Sigmoid colon (tissue), 7 donors: Measurements from ENCODE around the gene TMEM132D. TPM values are rescaled to one million over a fixed set of nuclear protein-coding genes. Genes with fewer than 3 reads are reported as not detected.

ENCODE experiments used
- DNase-seq: peaks from one replicate; pipeline ENCODE4 v3.0.0-alpha.2; 2019
- H3K27ac ChIP-seq, 4 donors: fragments of 200-600 bp; sonication (generic); one replicate each; pipeline ENCODE4 v1.5.1; 2016 to 2019; ENCODE audit warnings: mild to moderate bottlenecking in 1 of 4
- H3K27me3 ChIP-seq, 3 donors: fragments of 200-600 bp; sonication (generic); one replicate each; pipeline ENCODE4 v1.5.1; 2019; ENCODE audit warnings: mild to moderate bottlenecking in 1 of 3
- H3K36me3 ChIP-seq, 4 donors: fragments of 200-600 bp; sonication (generic); one replicate each; pipeline ENCODE4 v1.5.1; 2016 to 2019
- H3K4me1 ChIP-seq, 4 donors: fragments of 200-600 bp; sonication (generic); one replicate each; pipeline ENCODE4 v1.5.1; 2017 to 2019
- H3K4me3 ChIP-seq, 4 donors: fragments of 200-600 bp; sonication (generic); one replicate each; pipeline ENCODE4 v1.5.1; 2017 to 2019; ENCODE audit warnings: mild to moderate bottlenecking in 2 of 4, moderate library complexity in 1 of 4
- H3K9me3 ChIP-seq, 4 donors: fragments of 200-600 bp in 3 of 4; sonication (generic) in 3 of 4; one replicate each; pipeline versions ENCODE4 v1.5.1 to v1.6.1; 2013 to 2019
- EP300 ChIP-seq, 4 donors: sonication (generic); formaldehyde crosslinking; IDR thresholded peaks; one replicate each; pipeline ENCODE4 v1.6.1; 2017; ENCODE audit warnings: antibody characterized with exemption in 4 of 4
- POLR2A ChIP-seq, 2 donors: fragments of 450-650 bp; IDR thresholded peaks; one replicate each; pipeline ENCODE4 v1.6.1; 2016; ENCODE audit warnings: antibody characterized with exemption in 2 of 2, mild to moderate bottlenecking in 2 of 2, moderate library complexity in 2 of 2
- POLR2AphosphoS5 ChIP-seq, 4 donors: sonication (generic); formaldehyde crosslinking; IDR thresholded peaks; one replicate each; pipeline ENCODE4 v1.6.1; 2017; ENCODE audit warnings: antibody characterized with exemption in 4 of 4
- WGBS, 2 donors: extraction: QIAGEN DNeasy Blood & Tissue Kit; methylation state at CpG; one replicate each; pipeline ENCODE4 v1.1.7; 2013; 5-methylcytosine and 5-hydroxymethylcytosine counted together
- intact Hi-C: fragments of 100-400 bp; cut with DNase I; formaldehyde crosslinking; loops from one replicate; pipeline ENCODE4 v1.15.1; 2023
- polyA plus RNA-seq, 3 donors: library from polyadenylated mRNA; stranded (reverse); fragments of 200-250 nt; gene quantifications; one replicate each; pipeline ENCODE4 v1.2.3, GENCODE V29; 2013
- total RNA-seq, 4 donors: library from RNA; depleted of rRNA; stranded (reverse); fragments of >200 nt; gene quantifications; one replicate each; pipeline ENCODE4 v1.1.0, GENCODE V29; 2016
- TF ChIP-seq, protein P1 (sequence below), 4 experiments: fragments of 450-650 bp in 3 of 4; fragments of 200-600 bp in 1 of 4; IDR thresholded peaks; one replicate each; pipeline ENCODE4 v1.5.1; 2016 to 2019; ENCODE audit warnings: antibody characterized with exemption in 4 of 4, mild to moderate bottlenecking in 3 of 4, moderate library complexity in 2 of 4
- donor health status: healthy with polysubstance abuse.
- donor health status: Bipolar disorder and iron deficiency.
- donor health status: healthy.

TMEM132D gene
- total and polyA plus RNA-seq, 7 donors: under 0.01 to 0.03 (median under 0.01) TPM; not detected in 3

- Histone ChIP-seq H3K4me1 (no peaks in the 10 kb centered on the region), H3K9me3 (peaks cover 0 to 3% (median 0%) of the 10 kb centered on the region in 4 donors), H3K27me3 (no peaks in the 10 kb centered on the region), H3K27ac (no peak overlapping the region), H3K4me3 (no peak overlapping the region), H3K36me3 (no peaks in the 10 kb centered on the region)
- no peak for DNase-seq
- intact Hi-C loops: no loop called here
- WGBS, 2 donors: 72 to 85% methylated on average over 2 of the region's 2 CpGs
- TF ChIP-seq EP300 (IDR thresholded peaks at IDR 0.05) (no peak), POLR2A (IDR thresholded peaks at IDR 0.05) (no peak), POLR2AphosphoS5 (IDR thresholded peaks at IDR 0.05) (no peak)
- TF ChIP-seq, protein P1, sequence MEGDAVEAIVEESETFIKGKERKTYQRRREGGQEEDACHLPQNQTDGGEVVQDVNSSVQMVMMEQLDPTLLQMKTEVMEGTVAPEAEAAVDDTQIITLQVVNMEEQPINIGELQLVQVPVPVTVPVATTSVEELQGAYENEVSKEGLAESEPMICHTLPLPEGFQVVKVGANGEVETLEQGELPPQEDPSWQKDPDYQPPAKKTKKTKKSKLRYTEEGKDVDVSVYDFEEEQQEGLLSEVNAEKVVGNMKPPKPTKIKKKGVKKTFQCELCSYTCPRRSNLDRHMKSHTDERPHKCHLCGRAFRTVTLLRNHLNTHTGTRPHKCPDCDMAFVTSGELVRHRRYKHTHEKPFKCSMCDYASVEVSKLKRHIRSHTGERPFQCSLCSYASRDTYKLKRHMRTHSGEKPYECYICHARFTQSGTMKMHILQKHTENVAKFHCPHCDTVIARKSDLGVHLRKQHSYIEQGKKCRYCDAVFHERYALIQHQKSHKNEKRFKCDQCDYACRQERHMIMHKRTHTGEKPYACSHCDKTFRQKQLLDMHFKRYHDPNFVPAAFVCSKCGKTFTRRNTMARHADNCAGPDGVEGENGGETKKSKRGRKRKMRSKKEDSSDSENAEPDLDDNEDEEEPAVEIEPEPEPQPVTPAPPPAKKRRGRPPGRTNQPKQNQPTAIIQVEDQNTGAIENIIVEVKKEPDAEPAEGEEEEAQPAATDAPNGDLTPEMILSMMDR (IDR thresholded peaks at IDR 0.05): no peak
Measured at GRCh38 chr12:129729170-129729569, 174.7 kb downstream of the TMEM132D start.

- Histone ChIP-seq H3K27ac (no peak overlapping the region), H3K4me1 (no peaks in the 10 kb centered on the region), H3K27me3 (no peaks in the 10 kb centered on the region), H3K4me3 (no peak overlapping the region), H3K36me3 (no peaks in the 10 kb centered on the region), H3K9me3 (no peaks in the 10 kb centered on the region)
- intact Hi-C loops: no loop called here
- 91 to 92% methylated on average over 3 of the region's 3 CpGs for WGBS, 2 donors
- DNase-seq: no peak
- TF ChIP-seq POLR2A (IDR thresholded peaks at IDR 0.05) (no peak), EP300 (IDR thresholded peaks at IDR 0.05) (no peak)
- TF ChIP-seq, protein P1 (IDR thresholded peaks at IDR 0.05): no peak
Measured at GRCh38 chr12:129727100-129727499, 176.7 kb downstream of the TMEM132D start.

GRCh38 chr12:129723260-129723659, 180.6 kb downstream of the TMEM132D start:
- TF ChIP-seq POLR2A (IDR thresholded peaks at IDR 0.05) (no peak), POLR2AphosphoS5 (IDR thresholded peaks at IDR 0.05) (no peak), EP300 (IDR thresholded peaks at IDR 0.05) (no peak)
- TF ChIP-seq, protein P1 (IDR thresholded peaks at IDR 0.05): no peak
- no peak for DNase-seq
- WGBS, 2 donors: 84 to 85% methylated on average over 8 of the region's 8 CpGs

DNA sequence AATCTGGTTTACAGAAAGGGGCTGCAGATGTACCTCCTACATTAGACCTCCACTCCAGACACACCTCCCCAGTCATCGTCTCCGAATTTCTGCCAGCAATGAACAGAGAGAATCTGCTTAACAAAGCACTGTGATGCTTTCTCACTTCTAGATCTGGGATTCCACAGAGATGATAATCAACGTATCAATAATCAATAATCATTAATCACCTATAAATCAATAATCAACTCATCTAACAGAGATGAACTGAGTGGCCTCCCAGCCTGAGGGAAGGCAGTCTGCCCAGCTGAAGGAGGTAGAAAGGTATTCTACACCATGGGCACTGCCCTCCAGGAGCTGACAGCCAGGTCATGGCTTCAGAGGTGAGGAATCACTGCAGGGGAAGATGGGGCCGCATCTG, 183.2 kb downstream of the TMEM132D start:
- intact Hi-C loops: no loop called here
- TF ChIP-seq POLR2AphosphoS5 (IDR thresholded peaks at IDR 0.05): no peak
- TF ChIP-seq, protein P1 (IDR thresholded peaks at IDR 0.05): no peak
- no peak for TF ChIP-seq POLR2A (IDR thresholded peaks at IDR 0.05)
- no peak for TF ChIP-seq EP300 (IDR thresholded peaks at IDR 0.05)
- Histone ChIP-seq H3K4me3 (no peak overlapping the region), H3K9me3 (peaks cover 0 to 2% (median 0%) of the 10 kb centered on the region in 4 donors), H3K27me3 (no peaks in the 10 kb centered on the region), H3K27ac (no peak overlapping the region), H3K36me3 (no peaks in the 10 kb centered on the region), H3K4me1 (no peaks in the 10 kb centered on the region)
- 89 to 90% methylated on average over 4 of the region's 4 CpGs for WGBS, 2 donors
- DNase-seq: no peak

More at GRCh38 chr12:129723260-129723659, 180.6 kb downstream of the TMEM132D start:
- Histone ChIP-seq H3K4me1 (no peaks in the 10 kb centered on the region), H3K4me3 (no peak overlapping the region), H3K36me3 (no peaks in the 10 kb centered on the region), H3K27me3 (no peaks in the 10 kb centered on the region), H3K27ac (no peak overlapping the region), H3K9me3 (no peaks in the 10 kb centered on the region)
- intact Hi-C loops: no loop called here

- 39 to 47% methylated on average over 3 of the region's 3 CpGs for WGBS, 2 donors
- Histone ChIP-seq H3K4me3 (no peak overlapping the region), H3K27ac (no peak overlapping the region), H3K36me3 (no peaks in the 10 kb centered on the region), H3K9me3 (peaks cover 0 to 2% (median 0%) of the 10 kb centered on the region in 4 donors), H3K27me3 (no peaks in the 10 kb centered on the region), H3K4me1 (no peaks in the 10 kb centered on the region)
- no peak for DNase-seq
- TF ChIP-seq, protein P1 (IDR thresholded peaks at IDR 0.05): no peak
- TF ChIP-seq POLR2AphosphoS5 (IDR thresholded peaks at IDR 0.05) (no peak), EP300 (IDR thresholded peaks at IDR 0.05) (no peak), POLR2A (IDR thresholded peaks at IDR 0.05) (no peak)
- intact Hi-C loops: no loop called here
Measured at GRCh38 chr12:129719416-129719815, 184.4 kb downstream of the TMEM132D start.
